ENCODE data around the gene PPP2R5A. TPM values are rescaled to one million over a fixed set of nuclear protein-coding genes. Genes with fewer than 3 reads are reported as not detected.

PPP2R5A gene
- total RNA-seq, 2 experiments from 2014 or later: 44.3 to 46.2 TPM

- DNase-seq: peak in 4 of 14 experiments; percentile 21 to 49 (median 41)
- H3K36me3 Mint-ChIP-seq (ENCODE audit: low read depth): no peaks in the 10 kb centered on the region
- H3K27me3 Mint-ChIP-seq: no peaks in the 10 kb centered on the region
- CTCF ChIA-PET: interaction anchor here (1.1 kb wide), 1 partner anchor 16 kb away, joined by 3 read pairs; no protein-coding TSS in a partner anchor
- Histone ChIP-seq H3K27me3 (ENCODE audit: control insufficient read depth in 1 of 2, insufficient read depth in 2 of 2, low read length in 2 of 2) (no peaks in the 10 kb centered on the region), H3K4me3 (ENCODE audit: low read length) (peak overlapping the region; percentile 28), H3K4me1 (ENCODE audit: insufficient read depth, low read length) (peaks cover 69% of the 10 kb centered on the region), H3K36me3 (ENCODE audit: insufficient read depth, low read length) (no peaks in the 10 kb centered on the region), H3K27ac (ENCODE audit: low read depth in 1 of 2, low read length in 2 of 2) (peak overlapping the region in 1 of 2 donors; percentile 21), H3K9me3 (ENCODE audit: control insufficient read depth in 1 of 2, insufficient read depth in 1 of 2, low read length in 2 of 2) (no peaks in the 10 kb centered on the region)
- no peak for TF ChIP-seq CTCF (IDR thresholded peaks at IDR 0.05)
- POLR2A ChIA-PET: interaction anchor here (1.0 to 4.3 kb wide), 5 partner anchors 13 to 220 kb away, joined by 3 to 44 read pairs (median 3); partner anchors contain the start of genes DTL, INTS7 and PPP2R5A
- H3K4me1 Mint-ChIP-seq (ENCODE audit: low read depth): peaks cover 77% of the 10 kb centered on the region
- H3K9me3 Mint-ChIP-seq: no peaks in the 10 kb centered on the region
- peak overlapping the region; percentile 66 for H3K4me3 Mint-ChIP-seq
- ATAC-seq (ENCODE audit: poor library complexity): peak; percentile 64
- intact Hi-C loops (cut with DNase I, micrococcal nuclease): loop anchor here in 1 of 2 experiments (2.0 kb wide), 1 partner anchor 30 kb away; the partner anchor contains the start of gene PPP2R5A
- H3K27ac Mint-ChIP-seq: peak overlapping the region; percentile 64
These were observed 30.3 kb upstream of the PPP2R5A start for GRCh38 chr1:212254853-212255363.

- H3K4me3 ChIP-seq (ENCODE audit: low read length): peak overlapping the region; percentile 25
- POLR2A ChIA-PET: interaction anchor here (0.9 to 4.3 kb wide), 6 partner anchors 14 to 220 kb away, joined by 3 to 44 read pairs (median 3); partner anchors contain the start of genes DTL, INTS7 and PPP2R5A
- intact Hi-C loops (cut with DNase I, micrococcal nuclease): loop anchor here in 1 of 2 experiments (2.0 kb wide), 1 partner anchor 29 kb away; the partner anchor contains the start of gene PPP2R5A
These were observed 29.4 kb upstream of the PPP2R5A start for GRCh38 chr1:212255705-212256307.

More at GRCh38 chr1:212255705-212256307, 29.4 kb upstream of the PPP2R5A start:
- Mint-ChIP-seq H3K4me1 (ENCODE audit: low read depth) (peaks cover 79% of the 10 kb centered on the region), H3K27ac (peak overlapping the region; percentile 64), H3K27me3 (no peaks in the 10 kb centered on the region), H3K36me3 (ENCODE audit: low read depth) (no peaks in the 10 kb centered on the region), H3K4me3 (peak overlapping the region; percentile 40), H3K9me3 (no peaks in the 10 kb centered on the region)
- CTCF ChIA-PET: interaction anchor here (1.1 to 1.2 kb wide), 2 partner anchors 15 to 184 kb away, joined by 3 read pairs; no protein-coding TSS in a partner anchor
- no peak for ATAC-seq (ENCODE audit: poor library complexity)
- Histone ChIP-seq H3K27ac (ENCODE audit: low read depth in 1 of 2, low read length in 2 of 2) (peak overlapping the region; percentile 21 to 58), H3K4me1 (ENCODE audit: insufficient read depth, low read length) (peaks cover 68% of the 10 kb centered on the region), H3K9me3 (ENCODE audit: control insufficient read depth in 1 of 2, insufficient read depth in 1 of 2, low read length in 2 of 2) (no peaks in the 10 kb centered on the region), H3K27me3 (ENCODE audit: control insufficient read depth in 1 of 2, insufficient read depth in 2 of 2, low read length in 2 of 2) (no peaks in the 10 kb centered on the region), H3K36me3 (ENCODE audit: insufficient read depth, low read length) (no peaks in the 10 kb centered on the region)
- DNase-seq: peak in 4 of 14 experiments; percentile 16 to 49 (median 31)
- no peak for TF ChIP-seq CTCF (IDR thresholded peaks at IDR 0.05)

Data from CD4-positive, alpha-beta T cell (primary cell).